HG03378 (cell line): ENCODE measurements around the gene MED15.
"Not testable (repeated sequence)": the region's sequence is repeated elsewhere in the genome, so short reads cannot be mapped to it uniquely, and the experiment has no call there.

ENCODE experiments used
- ATAC-seq: cut with Tn5 transposase; IDR thresholded peaks from one replicate; pipeline ENCODE4 v1.9.1; 2021; ENCODE audit warnings: mild to moderate bottlenecking, moderate library complexity; ENCODE audit not compliant: unreplicated experiment

MED15 gene

DNA sequence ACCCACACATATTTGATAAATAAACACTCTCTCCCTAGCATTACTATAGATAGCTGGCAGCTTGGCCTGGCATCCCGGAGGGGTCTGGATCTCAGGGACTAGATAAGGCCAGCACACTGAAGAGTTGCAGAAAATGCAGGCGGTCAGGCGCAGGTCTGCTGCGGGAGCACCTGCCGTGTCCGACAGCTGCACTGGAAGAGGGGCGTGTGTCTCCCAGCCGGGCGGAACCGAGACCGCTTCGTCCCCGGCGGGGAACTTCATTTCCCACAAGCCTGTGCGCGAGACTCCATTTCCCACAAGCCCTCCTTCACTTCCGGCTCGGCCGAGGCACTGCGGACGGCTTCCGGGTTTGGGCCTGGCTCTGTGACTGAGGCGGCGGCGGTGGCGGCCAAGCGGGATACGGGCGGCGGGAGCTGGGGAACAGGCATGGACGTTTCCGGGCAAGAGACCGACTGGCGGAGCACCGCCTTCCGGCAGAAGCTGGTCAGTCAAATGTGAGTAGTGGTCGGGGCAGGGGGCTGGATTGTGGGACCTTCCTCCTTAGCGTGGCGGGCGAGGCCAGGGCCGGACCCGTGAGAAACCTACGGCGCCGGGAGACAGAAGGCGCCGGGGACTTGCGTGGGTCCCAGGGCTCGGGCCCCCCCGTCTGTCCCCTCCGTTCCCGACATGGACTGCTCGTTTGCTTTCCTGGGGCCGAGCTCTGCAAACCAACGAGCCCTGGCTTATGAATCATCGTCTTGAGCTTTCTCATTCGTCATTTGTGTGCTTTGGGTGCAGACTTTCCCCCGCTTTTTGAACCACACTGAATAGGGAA, at the start of gene MED15:
Gene MED15, plus strand, starts transcription at position 358 of the 814 bp plus-strand sequence. Its CDS starts 69 bp downstream, at position 427.
- peak; percentile 80 for ATAC-seq

GRCh38 chr22:20458530-20459151, 48.8 kb upstream of the MED15 start:
- no peak for ATAC-seq

DNA sequence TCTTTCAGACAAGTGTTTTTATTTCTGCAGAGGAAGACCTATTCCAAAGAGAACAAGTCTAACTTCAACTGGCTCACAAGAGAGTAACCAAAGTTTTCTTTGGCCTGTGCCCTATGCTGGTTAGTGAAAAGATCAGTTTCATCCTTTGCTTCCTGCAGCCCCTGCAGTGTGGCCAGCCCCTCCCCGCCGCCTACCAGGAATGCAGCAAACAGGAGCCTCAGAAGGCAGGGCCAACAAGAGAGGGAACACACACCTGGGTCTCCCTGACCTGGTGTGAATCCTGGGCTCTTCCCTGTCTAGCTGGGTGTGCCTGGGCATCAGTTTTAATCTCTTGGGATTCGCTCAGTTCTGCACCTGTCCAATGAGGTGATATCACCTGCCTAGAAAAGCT, 48.3 kb upstream of the MED15 start:
- no peak for ATAC-seq

GRCh38 chr22:20459862-20460261, 47.5 kb upstream of the MED15 start:
- no peak for ATAC-seq

DNA sequence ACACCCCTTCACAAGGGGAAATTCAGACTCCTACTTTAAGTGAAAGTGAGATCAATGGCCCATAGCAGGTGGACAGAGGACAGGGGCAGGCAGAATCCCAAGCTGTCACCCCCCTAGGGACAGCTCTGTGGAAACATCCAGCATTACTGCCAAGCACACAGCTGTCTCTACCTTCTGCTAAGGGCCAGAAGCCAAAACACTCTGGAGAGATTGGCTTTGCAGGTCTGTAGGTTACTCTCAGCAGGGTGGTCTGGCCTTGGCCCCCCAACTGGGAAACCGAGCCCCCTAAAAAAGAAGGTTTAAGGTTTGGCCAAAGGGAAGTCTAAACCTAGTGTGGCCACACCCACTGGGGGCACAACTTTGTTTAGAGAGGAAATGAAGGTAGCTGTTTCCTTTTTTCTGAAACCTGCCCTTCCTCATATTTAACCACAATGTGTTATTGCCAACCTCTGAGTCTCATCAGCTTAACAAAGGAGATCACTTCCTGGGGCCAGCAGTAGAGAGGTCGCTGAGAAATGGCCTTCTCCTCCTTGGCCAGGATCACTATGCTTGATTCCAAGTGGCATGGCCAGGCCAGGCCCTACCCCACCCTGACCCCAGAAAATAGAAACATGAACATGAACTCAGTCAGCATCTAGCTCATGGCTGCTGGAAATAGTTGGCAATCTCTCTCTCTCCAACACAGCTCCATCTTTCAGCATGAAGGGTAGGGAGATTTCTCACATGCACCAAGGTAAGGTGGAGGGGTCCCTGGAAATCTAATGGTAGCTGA, 43.9 kb upstream of the MED15 start:
- no peak for ATAC-seq

DNA sequence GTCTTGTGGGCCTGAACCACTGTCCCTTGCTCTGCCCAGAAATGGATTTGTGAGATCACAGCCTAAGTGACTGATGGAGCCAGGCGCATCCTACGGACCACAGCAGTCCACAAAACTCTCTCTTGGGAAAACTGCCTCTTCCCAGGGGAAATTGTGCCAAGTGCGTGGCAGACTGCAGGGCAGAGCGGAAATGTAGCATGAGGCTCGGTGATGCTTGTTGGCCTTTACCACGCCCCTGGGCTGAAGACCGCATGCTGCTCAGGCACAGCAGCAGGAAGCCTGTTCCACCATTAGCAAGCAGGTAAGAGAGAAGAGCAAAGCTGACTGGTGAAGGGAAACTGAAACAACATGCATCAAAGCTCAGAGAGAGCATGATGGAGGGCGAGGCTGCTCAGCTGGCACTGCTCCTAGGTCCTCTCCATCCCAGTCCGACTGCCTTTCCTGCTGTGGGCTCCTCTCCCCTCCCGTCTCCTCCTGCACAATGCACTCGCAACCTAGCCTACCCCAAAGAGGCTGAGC, 43.3 kb upstream of the MED15 start:
- no peak for ATAC-seq

DNA sequence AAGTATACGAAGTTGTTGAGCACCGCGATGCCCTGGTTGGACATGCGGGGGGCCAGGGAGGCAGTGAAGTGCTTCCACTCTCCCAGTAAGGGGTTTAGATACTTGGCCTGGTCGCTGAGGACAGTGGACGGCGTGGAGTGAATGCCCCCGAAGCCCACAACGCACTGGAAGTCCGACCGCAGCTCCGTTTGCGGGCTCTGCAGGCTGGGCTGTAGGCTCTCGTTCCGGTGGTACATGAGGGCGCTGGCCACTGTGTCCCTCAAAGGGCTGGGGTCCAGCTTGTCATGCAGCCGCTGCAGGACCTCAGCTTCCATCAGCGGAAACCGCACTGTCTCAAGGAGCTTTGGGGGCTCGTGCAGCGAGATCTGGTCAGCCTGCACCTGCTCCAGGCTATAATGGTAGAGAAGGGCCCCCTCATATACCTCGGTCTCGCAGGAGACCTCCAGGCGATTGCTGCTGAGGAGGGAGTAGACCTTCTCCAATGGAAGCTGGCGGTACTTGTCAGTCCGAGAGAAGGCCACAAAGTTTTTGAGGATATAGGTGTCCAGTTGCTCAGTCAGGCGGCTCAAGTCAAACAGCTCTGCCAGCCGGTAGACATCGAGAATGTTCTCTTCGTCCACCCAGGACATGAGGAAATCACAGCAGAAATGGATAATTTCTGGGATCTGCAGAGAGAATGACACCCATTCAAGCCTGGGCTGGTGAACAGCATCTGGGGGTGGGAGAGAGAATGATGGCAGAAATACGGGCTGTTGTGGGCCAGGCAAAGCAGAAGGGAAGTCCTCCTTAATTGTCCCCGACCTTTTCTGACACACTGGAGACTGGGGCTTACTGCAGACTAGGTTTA, 42.3 kb upstream of the MED15 start:
- ATAC-seq, result no peak

DNA sequence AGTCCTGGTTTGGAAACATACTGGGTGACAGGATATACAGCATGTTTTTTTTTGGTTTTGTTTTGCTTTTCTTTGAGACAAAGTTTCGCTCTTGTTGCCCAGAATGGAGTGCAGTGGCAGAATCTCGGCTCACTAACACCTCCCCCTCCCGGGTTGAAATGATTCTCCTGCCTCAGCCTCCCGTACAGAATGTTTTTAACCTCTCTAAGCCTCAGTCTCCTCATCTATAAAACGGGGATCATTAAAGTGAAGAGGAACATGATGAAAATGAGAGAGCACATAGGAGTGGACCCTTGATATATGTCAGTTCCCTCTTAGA, 41.7 kb upstream of the MED15 start:
- ATAC-seq, result no peak

GRCh38 chr22:20466659-20467379, 40.6 kb upstream of the MED15 start:
- ATAC-seq, result no peak

DNA sequence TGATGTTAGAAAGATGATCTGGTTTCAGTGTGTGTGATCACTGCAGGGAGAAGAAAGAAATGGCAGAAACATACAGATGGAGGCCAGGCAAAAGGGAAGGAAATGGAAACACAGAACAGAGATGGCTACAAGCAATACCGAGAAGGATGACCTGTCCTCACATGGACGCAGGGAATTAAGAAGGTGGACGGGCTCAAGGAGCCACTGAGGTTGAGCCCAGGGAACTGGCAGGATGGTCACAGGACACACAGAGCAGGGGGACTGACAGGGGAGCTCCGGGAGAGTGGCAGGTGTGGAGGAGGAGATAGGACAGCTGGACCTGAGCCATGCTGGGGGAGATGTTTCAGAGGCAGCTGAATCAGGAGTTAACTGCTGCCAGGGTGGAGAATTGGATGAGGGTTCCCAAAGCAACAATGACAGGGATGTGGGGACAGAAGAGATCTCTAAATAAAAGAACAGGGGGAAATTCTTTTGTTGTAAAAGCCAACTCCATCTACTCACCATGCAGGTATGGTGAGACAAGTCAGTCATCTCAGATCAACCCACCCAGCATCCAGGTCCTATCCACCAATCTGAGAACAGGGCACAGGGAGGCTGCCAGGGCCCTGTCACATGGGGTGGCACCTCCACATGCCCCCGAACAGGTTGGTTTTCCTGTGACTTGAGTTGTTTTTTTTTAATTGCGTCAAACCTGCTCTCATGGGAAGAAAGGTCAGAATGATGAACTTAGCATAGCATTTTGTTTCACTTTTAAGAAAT, 38.1 kb upstream of the MED15 start:
- ATAC-seq, result no peak

DNA sequence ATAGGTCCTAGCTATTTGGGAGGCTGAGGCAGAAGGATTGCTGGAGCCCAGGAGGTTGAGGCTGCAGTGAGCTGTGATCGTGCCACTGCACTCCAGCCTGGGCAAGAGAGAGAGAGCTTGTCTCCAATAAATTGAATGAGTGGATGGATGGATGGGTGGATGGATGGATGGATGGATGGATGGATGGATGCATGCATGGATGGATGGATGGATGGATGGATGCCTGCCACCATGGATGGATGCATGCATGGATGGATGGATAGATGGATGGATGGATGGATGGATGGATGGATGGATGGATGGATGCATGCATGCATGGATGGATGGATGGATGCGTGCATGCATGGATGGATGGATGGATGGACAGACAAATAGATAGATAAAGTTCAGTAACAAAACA, 36.9 kb upstream of the MED15 start:
- not testable (repeated sequence) for ATAC-seq

DNA sequence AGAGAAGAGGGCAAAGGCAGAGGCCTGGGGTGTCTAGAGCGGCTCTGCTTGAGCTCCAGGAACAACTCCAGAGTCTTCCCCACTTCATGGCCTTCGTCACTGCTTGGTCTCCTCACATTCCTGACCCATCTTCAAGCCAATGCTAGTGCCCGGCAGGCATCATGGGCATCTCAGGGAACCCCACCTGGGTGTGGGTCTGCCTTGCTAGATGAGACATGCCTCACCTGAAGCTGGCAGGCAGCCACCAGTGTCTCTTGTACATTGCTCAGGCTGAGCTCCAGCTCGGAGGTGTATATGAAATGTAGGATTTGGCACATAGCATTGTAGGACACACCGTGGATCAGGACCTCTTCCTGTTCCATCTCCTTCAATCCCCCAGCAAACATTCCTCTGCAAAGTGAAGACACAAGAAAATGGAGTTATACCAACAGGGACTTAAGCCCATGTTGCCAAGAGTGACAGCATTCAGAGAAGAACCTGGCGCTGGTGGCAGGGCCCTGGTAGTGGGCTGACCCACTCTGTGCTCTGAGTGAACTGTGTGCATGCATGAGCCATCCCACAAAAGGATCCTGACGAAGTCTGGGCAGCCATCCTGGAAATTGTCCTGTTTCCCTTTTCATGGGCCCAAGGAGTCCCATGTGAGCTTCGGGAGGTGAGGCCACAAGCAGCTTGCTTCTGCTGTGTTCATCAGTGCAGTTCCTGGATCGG, 36.1 kb upstream of the MED15 start:
- ATAC-seq, result no peak

DNA sequence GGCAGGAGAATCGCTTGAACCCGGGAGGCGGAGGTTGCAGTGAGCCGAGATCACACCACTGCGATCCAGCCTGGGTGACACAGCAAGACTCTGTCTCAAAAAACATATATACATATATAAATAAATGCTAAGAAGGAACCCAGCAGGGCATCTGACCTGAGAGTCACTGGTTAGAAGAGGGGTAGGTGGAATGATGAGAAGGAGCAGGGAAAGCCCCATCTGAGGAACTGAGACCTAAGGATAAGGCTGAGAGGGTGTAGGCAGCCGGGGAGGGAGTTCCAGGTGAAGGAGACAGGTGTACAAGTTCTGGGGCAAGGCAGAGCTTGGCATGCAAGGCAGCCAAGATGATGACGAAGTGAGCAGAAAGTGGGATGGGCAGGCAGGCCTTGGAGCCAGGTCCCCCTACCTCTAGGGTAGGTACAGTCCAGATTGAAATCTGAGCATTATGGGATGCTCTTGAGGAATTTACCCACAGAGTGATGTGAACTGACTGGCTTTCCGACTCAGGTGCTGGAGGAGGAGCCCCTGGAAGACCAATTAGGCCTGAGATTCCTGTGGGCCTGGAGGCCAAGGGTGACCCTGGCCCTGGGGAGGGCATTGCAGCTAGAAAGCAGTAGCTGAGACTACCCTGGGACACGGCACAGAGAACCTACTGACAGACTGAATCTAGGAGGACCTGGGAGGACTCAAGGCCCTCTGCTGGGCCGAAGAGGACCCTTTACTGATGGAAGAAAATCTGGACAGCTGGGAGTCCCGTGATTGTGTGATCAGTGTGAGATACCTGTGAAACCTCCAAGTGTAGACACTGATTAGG, 34.6 kb upstream of the MED15 start:
- ATAC-seq, result no peak

DNA sequence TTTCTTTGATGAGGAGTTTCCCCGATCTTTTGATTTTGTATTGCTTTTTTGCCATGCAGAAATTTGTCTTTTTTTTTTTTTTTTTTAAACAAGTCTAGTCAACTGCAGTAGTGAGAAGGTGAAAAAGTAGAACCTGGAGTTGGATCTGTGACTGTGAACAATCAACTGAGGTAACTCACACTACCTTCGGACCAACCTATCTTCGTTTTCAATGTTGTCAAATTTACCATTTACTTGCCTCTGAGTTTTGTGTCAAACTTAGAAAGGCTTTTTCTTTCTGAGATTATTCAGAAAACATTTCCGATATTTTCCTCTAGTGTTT, 32.3 kb upstream of the MED15 start:
- ATAC-seq, result no peak

DNA sequence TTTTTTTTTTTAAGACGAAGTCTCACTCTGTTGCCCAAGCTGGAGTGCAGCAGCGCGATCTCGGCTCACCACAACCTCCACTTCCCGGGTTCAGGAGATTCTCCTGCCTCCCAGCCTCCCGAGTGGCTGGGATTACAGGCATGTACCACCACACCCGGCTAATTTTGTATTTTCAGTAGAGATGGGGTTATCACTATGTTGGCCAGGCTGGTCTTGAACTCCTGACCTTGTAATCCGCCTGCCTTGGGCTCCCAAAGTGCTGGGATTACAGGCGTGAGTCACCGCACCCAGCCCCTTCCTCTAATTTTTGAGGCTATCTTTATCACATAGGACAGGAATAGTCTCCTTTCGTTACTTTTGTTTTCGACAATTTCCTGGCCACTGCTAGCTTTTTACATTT, 31.8 kb upstream of the MED15 start:
- ATAC-seq, result not testable (repeated sequence)

DNA sequence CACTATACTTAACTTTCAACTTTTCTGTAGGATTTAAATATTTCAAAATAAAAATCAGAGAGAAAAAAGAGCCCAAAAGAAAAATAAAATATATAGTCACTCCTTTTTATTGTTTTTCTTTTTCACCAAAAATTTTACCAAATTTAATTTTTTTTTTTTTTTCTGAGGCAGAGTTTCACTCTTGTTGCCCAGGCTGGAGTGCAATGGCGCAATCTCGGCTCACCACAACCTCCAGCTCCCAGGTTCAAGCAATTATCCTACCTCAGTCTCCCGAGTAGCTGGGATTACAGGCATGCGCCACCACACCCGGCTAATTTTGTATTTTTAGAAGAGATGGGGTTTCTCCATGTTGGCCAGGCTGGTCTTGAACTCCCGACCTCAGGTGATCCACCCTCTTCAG, 29.4 kb upstream of the MED15 start:
- ATAC-seq, result not testable (repeated sequence)

GRCh38 chr22:20479612-20480196, 27.7 kb upstream of the MED15 start:
- ATAC-seq, result no peak

GRCh38 chr22:20483143-20483506, 24.3 kb upstream of the MED15 start:
- ATAC-seq, result not testable (repeated sequence)
